Stomach (tissue), 9 donors: ENCODE results near the gene FHOD3. TPM values are rescaled to one million over a fixed set of nuclear protein-coding genes. Genes with fewer than 3 reads are reported as not detected.
"Not testable (repeated sequence)": the region's sequence is repeated elsewhere in the genome, so short reads cannot be mapped to it uniquely, and the experiment has no call there.

Experiments
- DNase-seq, 2 donors: peaks; one replicate each; pipeline versions ENCODE4 v3.0.0 to v3.0.0-alpha.2; 2013 to 2019
- H3K27ac ChIP-seq, 5 donors: fragments of 200-600 bp in 4 of 5; sonication (generic) in 4 of 5; one replicate each; pipeline ENCODE4 v1.5.1; 2013 to 2019; ENCODE audit warnings: mild to moderate bottlenecking in 1 of 5, moderate library complexity in 1 of 5
- H3K27me3 ChIP-seq, 3 donors: fragments of 200-600 bp; sonication (generic); one replicate each; pipeline ENCODE4 v1.5.1; 2017 to 2019; ENCODE audit warnings: mixed run types in 1 of 3
- H3K36me3 ChIP-seq, 4 donors: fragments of 200-600 bp; sonication (generic); 1 replicate in 3 of 4; 2 replicates in 1 of 4; pipeline ENCODE4 v1.5.1; 2016 to 2019
- H3K4me1 ChIP-seq, 4 donors: fragments of 200-600 bp; sonication (generic); one replicate each; pipeline ENCODE4 v1.5.1; 2016 to 2019
- H3K4me3 ChIP-seq, 4 donors: fragments of 200-600 bp; sonication (generic) in 3 of 4; one replicate each; pipeline ENCODE4 v1.5.1; 2016 to 2019; ENCODE audit warnings: mild to moderate bottlenecking in 1 of 4
- H3K9me3 ChIP-seq, 4 donors: fragments of 200-600 bp; sonication (generic); one replicate each; pipeline ENCODE4 v1.5.1; 2016 to 2019
- EP300 ChIP-seq: sonication (generic); formaldehyde crosslinking; IDR thresholded peaks from one replicate; pipeline ENCODE4 v1.6.1; 2017; ENCODE audit warnings: antibody characterized with exemption
- POLR2A ChIP-seq, 4 donors: fragments of 450-650 bp; IDR thresholded peaks; one replicate each; pipeline ENCODE4 v1.6.1; 2016; ENCODE audit warnings: antibody characterized with exemption in 4 of 4, control low read depth in 2 of 4, mild to moderate bottlenecking in 1 of 4, moderate library complexity in 1 of 4
- POLR2AphosphoS5 ChIP-seq, 3 donors: sonication (generic); formaldehyde crosslinking; IDR thresholded peaks; one replicate each; pipeline ENCODE4 v1.6.1; 2016; ENCODE audit warnings: antibody characterized with exemption in 3 of 3
- WGBS, 5 donors: extraction: QIAGEN DNeasy Blood & Tissue Kit in 3 of 5; methylation state at CpG; one replicate each; pipeline versions ENCODE4 v1.1.5 to v1.1.7; 2013 to 2018; 5-methylcytosine and 5-hydroxymethylcytosine counted together
- intact Hi-C: fragments of 100-400 bp; cut with DNase I; formaldehyde crosslinking; loops from one replicate; pipeline ENCODE4 v1.15.1; 2023; ENCODE audit warnings: low total_unique reads
- polyA plus RNA-seq, 3 donors: library from polyadenylated mRNA; stranded (reverse); fragments of 200-250 nt; gene quantifications; one replicate each; pipeline ENCODE4 v1.2.3, GENCODE V29; 2013
- total RNA-seq, 5 donors: library from RNA; depleted of rRNA; stranded (reverse); fragments of >200 nt; gene quantifications; one replicate each; pipeline versions ENCODE4 v1.1.0 to v1.2.3, GENCODE V29; 2014 to 2016
- TF ChIP-seq, protein P1 (sequence below), 7 experiments: fragments of 450-650 bp in 4 of 7; fragments of 200-600 bp in 3 of 7; sonication (generic) in 3 of 7; IDR thresholded peaks; one replicate each; pipeline ENCODE4 v1.5.1; 2016 to 2019; ENCODE audit warnings: antibody characterized with exemption in 7 of 7, control low read depth in 2 of 7, mild to moderate bottlenecking in 1 of 7
- donor health status: healthy with polysubstance abuse.
- donor health status: Bipolar disorder and iron deficiency.
- donor health status: healthy.

The FHOD3 gene
- total and polyA plus RNA-seq, 8 donors = under 0.01 to 9.1 (median 4.6) TPM

GRCh38 chr18:36460324-36460850 is 162.9 kb downstream of the FHOD3 start:
- Histone ChIP-seq H3K4me1 (no peaks in the 10 kb centered on the region), H3K27ac (no peak overlapping the region), H3K4me3 (no peak overlapping the region), H3K36me3 (no peaks in the 10 kb centered on the region), H3K9me3 (no peaks in the 10 kb centered on the region), H3K27me3 (no peaks in the 10 kb centered on the region)
- DNase-seq = no peak
- intact Hi-C loops = no loop called here
- TF ChIP-seq, protein P1, sequence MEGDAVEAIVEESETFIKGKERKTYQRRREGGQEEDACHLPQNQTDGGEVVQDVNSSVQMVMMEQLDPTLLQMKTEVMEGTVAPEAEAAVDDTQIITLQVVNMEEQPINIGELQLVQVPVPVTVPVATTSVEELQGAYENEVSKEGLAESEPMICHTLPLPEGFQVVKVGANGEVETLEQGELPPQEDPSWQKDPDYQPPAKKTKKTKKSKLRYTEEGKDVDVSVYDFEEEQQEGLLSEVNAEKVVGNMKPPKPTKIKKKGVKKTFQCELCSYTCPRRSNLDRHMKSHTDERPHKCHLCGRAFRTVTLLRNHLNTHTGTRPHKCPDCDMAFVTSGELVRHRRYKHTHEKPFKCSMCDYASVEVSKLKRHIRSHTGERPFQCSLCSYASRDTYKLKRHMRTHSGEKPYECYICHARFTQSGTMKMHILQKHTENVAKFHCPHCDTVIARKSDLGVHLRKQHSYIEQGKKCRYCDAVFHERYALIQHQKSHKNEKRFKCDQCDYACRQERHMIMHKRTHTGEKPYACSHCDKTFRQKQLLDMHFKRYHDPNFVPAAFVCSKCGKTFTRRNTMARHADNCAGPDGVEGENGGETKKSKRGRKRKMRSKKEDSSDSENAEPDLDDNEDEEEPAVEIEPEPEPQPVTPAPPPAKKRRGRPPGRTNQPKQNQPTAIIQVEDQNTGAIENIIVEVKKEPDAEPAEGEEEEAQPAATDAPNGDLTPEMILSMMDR (IDR thresholded peaks at IDR 0.05) = no peak
- TF ChIP-seq POLR2A (IDR thresholded peaks at IDR 0.05) (no peak), EP300 (no peak), POLR2AphosphoS5 (IDR thresholded peaks at IDR 0.05) (no peak)
- 38 to 66% (median 57%) methylated on average over 2 of the region's 2 CpGs for WGBS, 5 donors

DNA sequence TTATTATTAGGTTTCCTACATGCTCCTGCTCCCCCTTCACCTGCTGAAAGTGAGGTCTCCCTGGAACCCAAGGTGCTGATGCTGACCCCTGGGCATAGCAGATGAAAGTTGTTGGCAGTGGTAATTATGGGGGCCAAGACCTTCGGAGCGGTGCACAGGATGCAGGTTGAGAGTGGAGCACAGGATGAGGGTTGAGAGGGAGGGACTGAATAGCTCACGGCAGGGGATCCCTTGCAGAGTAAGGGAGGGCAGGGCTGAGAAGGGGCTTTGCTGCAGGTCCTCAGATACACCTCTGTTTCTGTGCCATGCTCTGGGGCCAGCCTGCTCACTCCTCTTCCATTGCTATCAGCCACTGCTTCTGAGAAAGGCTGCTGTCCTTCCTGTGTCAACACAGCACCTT is 163.3 kb downstream of the FHOD3 start:
- Histone ChIP-seq H3K9me3 (no peaks in the 10 kb centered on the region), H3K27me3 (no peaks in the 10 kb centered on the region), H3K27ac (no peak overlapping the region), H3K4me1 (no peaks in the 10 kb centered on the region), H3K4me3 (no peak overlapping the region), H3K36me3 (no peaks in the 10 kb centered on the region)
- no peak for DNase-seq
- TF ChIP-seq EP300 (no peak), POLR2A (IDR thresholded peaks at IDR 0.05) (no peak), POLR2AphosphoS5 (IDR thresholded peaks at IDR 0.05) (no peak)
- TF ChIP-seq, protein P1 (IDR thresholded peaks at IDR 0.05) = no peak
- intact Hi-C loops = no loop called here
- 62 to 81% (median 68%) methylated on average over 3 of the region's 3 CpGs for WGBS, 5 donors

- no peak overlapping the region for H3K27ac ChIP-seq
- H3K4me3 ChIP-seq = no peak overlapping the region
- H3K9me3 ChIP-seq = no peaks in the 10 kb centered on the region
- intact Hi-C loops = no loop called here
- H3K36me3 ChIP-seq = no peaks in the 10 kb centered on the region
- whole genome bisulfite sequencing, 5 donors = 81 to 97% (median 86%) methylated on average over 1 of the region's 1 CpG
- H3K27me3 ChIP-seq = no peaks in the 10 kb centered on the region
- TF ChIP-seq POLR2A (IDR thresholded peaks at IDR 0.05) (no peak), POLR2AphosphoS5 (IDR thresholded peaks at IDR 0.05) (no peak), EP300 (no peak)
- TF ChIP-seq, protein P1 (IDR thresholded peaks at IDR 0.05) = no peak
- no peaks in the 10 kb centered on the region for H3K4me1 ChIP-seq
- no peak for DNase-seq
Observed at GRCh38 chr18:36461551-36461987, 164.1 kb downstream of the FHOD3 start.

- H3K4me3 ChIP-seq, DNase-seq, H3K9me3 ChIP-seq, H3K27me3 ChIP-seq, H3K4me1 ChIP-seq, intact Hi-C loops, H3K27ac ChIP-seq, H3K36me3 ChIP-seq: not testable (repeated sequence)
- WGBS, 5 donors = 89 to 94% (median 93%) methylated on average over 5 of the region's 5 CpGs
Observed at GRCh38 chr18:36463516-36463915, 166.0 kb downstream of the FHOD3 start.

DNA sequence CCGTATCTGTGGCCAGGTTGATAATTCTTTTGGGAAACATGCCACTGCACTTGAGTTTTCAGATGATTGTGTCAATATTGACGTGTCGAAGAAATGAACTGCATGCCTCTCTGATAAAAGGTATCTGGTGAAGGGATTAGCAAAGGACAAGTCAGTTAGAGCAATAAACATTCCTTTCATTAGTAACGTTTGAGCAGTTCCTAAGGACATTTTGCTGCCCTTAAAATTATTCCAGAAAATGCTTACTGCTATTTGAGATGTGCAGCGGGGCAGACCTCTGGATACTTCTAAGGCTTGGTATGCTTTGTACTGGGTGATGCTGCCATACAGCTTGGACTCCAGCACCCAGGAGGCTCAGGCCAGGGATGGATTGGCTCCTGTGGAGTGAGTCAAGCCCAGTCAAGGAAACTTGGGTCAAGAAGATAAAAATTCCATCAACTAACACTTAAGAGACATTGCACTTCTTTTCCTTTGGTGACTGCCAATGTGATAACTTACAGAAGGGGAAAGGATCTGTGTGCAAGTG is 166.7 kb downstream of the FHOD3 start:
- Histone ChIP-seq H3K27me3 (no peaks in the 10 kb centered on the region), H3K9me3 (no peaks in the 10 kb centered on the region), H3K4me1 (no peaks in the 10 kb centered on the region), H3K4me3 (no peak overlapping the region), H3K36me3 (no peaks in the 10 kb centered on the region), H3K27ac (no peak overlapping the region)
- TF ChIP-seq POLR2AphosphoS5 (IDR thresholded peaks at IDR 0.05) (no peak), EP300 (no peak), POLR2A (IDR thresholded peaks at IDR 0.05) (no peak)
- TF ChIP-seq, protein P1 (IDR thresholded peaks at IDR 0.05) = no peak
- intact Hi-C loops = no loop called here
- no peak for DNase-seq
- 41 to 69% (median 44%) methylated on average over 5 of the region's 5 CpGs for WGBS, 5 donors
